Lower lobe of right lung (tissue), 2 donors: Measurements from ENCODE around the gene CELF2. TPM values are rescaled to one million over a fixed set of nuclear protein-coding genes. Genes with fewer than 3 reads are reported as not detected.

Experiments used
- ATAC-seq, 2 donors: fragments of 200-7000 bp; cut with Tn5 transposase; one replicate each; pipeline ENCODE4 v1.9.1; 2020 to 2022; ENCODE audit warnings: mild to moderate bottlenecking in 2 of 2, moderate library complexity in 2 of 2
- DNase-seq: peaks from one replicate; pipeline ENCODE4 v3.0.0-alpha.2; 2020
- H3K27ac ChIP-seq: fragments of 200-600 bp; one replicate; pipeline ENCODE4 v1.8.0; 2022
- H3K27me3 ChIP-seq: fragments of 200-600 bp; one replicate; pipeline ENCODE4 v1.8.0; 2022; ENCODE audit warnings: low read depth
- H3K36me3 ChIP-seq: fragments of 200-600 bp; one replicate; pipeline ENCODE4 v1.8.0; 2022; ENCODE audit warnings: mild to moderate bottlenecking
- H3K4me1 ChIP-seq: fragments of 200-600 bp; one replicate; pipeline ENCODE4 v1.8.0; 2022
- H3K4me3 ChIP-seq: fragments of 200-600 bp; one replicate; pipeline ENCODE4 v1.8.0; 2022; ENCODE audit warnings: mild to moderate bottlenecking
- H3K9me3 ChIP-seq: fragments of 200-600 bp; one replicate; pipeline ENCODE4 v1.8.0; 2022
- CTCF ChIP-seq: fragments of 200-600 bp; IDR thresholded peaks from one replicate; pipeline ENCODE4 v1.8.0; 2022; ENCODE audit warnings: antibody characterized with exemption, mild to moderate bottlenecking
- intact Hi-C: fragments of 100-400 bp; cut with DNase I; formaldehyde crosslinking; loops from one replicate; pipeline ENCODE4 v1.11.0; 2022
- total RNA-seq: library from RNA; stranded (reverse); fragmentation: NEBNext Ultra II Directional; extraction: Animal tissue kit (Norgen Biotek cat#: 25700); gene quantifications from one replicate; pipeline ENCODE4 v1.2.1, GENCODE V29; 2021
- donor health status: DM: no; HTN: yes; CAD: no; lungs with severe emphysema.

Gene CELF2
- total RNA-seq, 1 donor from 2014 or later: 106 TPM

- Histone ChIP-seq H3K9me3 (no peaks in the 10 kb centered on the region), H3K27ac (no peak overlapping the region), H3K4me3 (no peak overlapping the region), H3K27me3 (no peaks in the 10 kb centered on the region), H3K4me1 (no peaks in the 10 kb centered on the region), H3K36me3 (no peaks in the 10 kb centered on the region)
- no peak for DNase-seq
- intact Hi-C loops: no loop called here
- TF ChIP-seq CTCF: no peak
- peak in 1 of 2 donors; percentile 24 for ATAC-seq
These were observed 89.1 kb downstream of the CELF2 start for GRCh38 chr10:11106621-11107374.

- Histone ChIP-seq H3K27me3 (no peaks in the 10 kb centered on the region), H3K36me3 (no peaks in the 10 kb centered on the region), H3K27ac (no peak overlapping the region), H3K9me3 (no peaks in the 10 kb centered on the region), H3K4me3 (no peak overlapping the region), H3K4me1 (no peaks in the 10 kb centered on the region)
- no peak for TF ChIP-seq CTCF
- intact Hi-C loops: no loop called here
- DNase-seq: no peak
- no peak for ATAC-seq
These were observed 90.3 kb downstream of the CELF2 start for GRCh38 chr10:11107948-11108347.

- no peak for ATAC-seq
- intact Hi-C loops: no loop called here
- no peak for DNase-seq
- Histone ChIP-seq H3K27me3 (no peaks in the 10 kb centered on the region), H3K4me1 (no peaks in the 10 kb centered on the region), H3K27ac (no peak overlapping the region), H3K36me3 (no peaks in the 10 kb centered on the region), H3K9me3 (no peaks in the 10 kb centered on the region), H3K4me3 (no peak overlapping the region)
- TF ChIP-seq CTCF: no peak
These were observed 90.7 kb downstream of the CELF2 start for GRCh38 chr10:11108356-11108755.

GRCh38 chr10:11109590-11109989 lies 91.9 kb downstream of the CELF2 start:
- Histone ChIP-seq H3K27ac (no peak overlapping the region), H3K9me3 (no peaks in the 10 kb centered on the region), H3K4me1 (no peaks in the 10 kb centered on the region), H3K27me3 (no peaks in the 10 kb centered on the region), H3K36me3 (no peaks in the 10 kb centered on the region), H3K4me3 (no peak overlapping the region)
- no peak for DNase-seq
- intact Hi-C loops: no loop called here
- no peak for ATAC-seq
- TF ChIP-seq CTCF: no peak

GRCh38 chr10:11110539-11110938 lies 92.9 kb downstream of the CELF2 start:
- intact Hi-C loops: no loop called here
- H3K9me3 ChIP-seq: no peaks in the 10 kb centered on the region
- no peaks in the 10 kb centered on the region for H3K4me1 ChIP-seq
- no peak overlapping the region for H3K27ac ChIP-seq
- no peak for ATAC-seq
- no peak for DNase-seq
- H3K36me3 ChIP-seq: no peaks in the 10 kb centered on the region
- no peak for TF ChIP-seq CTCF
- H3K4me3 ChIP-seq: no peak overlapping the region
- H3K27me3 ChIP-seq: no peaks in the 10 kb centered on the region
